Measurements from ENCODE around the gene RABGGTA. TPM values are rescaled to one million over a fixed set of nuclear protein-coding genes. Genes with fewer than 3 reads are reported as not detected.

The RABGGTA gene
- total and polyA plus RNA-seq, 12 donors, result 17.4 to 37.9 (median 21.1) TPM

- Histone ChIP-seq H3K4me1 (peaks cover 0 to 9% (median 0%) of the 10 kb centered on the region in 9 donors), H3K27ac (no peak overlapping the region), H3K4me3 (no peak overlapping the region), H3K9me3 (no peaks in the 10 kb centered on the region), H3K36me3 (peaks cover 0 to 18% (median 0%) of the 10 kb centered on the region in 9 donors), H3K27me3 (no peaks in the 10 kb centered on the region)
- DNase-seq (no peak), ATAC-seq (no peak)
- WGBS, 2 donors, result 88 to 89% methylated on average over 8 of the region's 8 CpGs
- TF ChIP-seq, protein P1, sequence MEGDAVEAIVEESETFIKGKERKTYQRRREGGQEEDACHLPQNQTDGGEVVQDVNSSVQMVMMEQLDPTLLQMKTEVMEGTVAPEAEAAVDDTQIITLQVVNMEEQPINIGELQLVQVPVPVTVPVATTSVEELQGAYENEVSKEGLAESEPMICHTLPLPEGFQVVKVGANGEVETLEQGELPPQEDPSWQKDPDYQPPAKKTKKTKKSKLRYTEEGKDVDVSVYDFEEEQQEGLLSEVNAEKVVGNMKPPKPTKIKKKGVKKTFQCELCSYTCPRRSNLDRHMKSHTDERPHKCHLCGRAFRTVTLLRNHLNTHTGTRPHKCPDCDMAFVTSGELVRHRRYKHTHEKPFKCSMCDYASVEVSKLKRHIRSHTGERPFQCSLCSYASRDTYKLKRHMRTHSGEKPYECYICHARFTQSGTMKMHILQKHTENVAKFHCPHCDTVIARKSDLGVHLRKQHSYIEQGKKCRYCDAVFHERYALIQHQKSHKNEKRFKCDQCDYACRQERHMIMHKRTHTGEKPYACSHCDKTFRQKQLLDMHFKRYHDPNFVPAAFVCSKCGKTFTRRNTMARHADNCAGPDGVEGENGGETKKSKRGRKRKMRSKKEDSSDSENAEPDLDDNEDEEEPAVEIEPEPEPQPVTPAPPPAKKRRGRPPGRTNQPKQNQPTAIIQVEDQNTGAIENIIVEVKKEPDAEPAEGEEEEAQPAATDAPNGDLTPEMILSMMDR (IDR thresholded peaks at IDR 0.05), result no peak
- intact Hi-C loops (cut with DNase I), result no loop called here
Observed at GRCh38 chr14:24255438-24255837, 16.0 kb downstream of the RABGGTA start.

DNA sequence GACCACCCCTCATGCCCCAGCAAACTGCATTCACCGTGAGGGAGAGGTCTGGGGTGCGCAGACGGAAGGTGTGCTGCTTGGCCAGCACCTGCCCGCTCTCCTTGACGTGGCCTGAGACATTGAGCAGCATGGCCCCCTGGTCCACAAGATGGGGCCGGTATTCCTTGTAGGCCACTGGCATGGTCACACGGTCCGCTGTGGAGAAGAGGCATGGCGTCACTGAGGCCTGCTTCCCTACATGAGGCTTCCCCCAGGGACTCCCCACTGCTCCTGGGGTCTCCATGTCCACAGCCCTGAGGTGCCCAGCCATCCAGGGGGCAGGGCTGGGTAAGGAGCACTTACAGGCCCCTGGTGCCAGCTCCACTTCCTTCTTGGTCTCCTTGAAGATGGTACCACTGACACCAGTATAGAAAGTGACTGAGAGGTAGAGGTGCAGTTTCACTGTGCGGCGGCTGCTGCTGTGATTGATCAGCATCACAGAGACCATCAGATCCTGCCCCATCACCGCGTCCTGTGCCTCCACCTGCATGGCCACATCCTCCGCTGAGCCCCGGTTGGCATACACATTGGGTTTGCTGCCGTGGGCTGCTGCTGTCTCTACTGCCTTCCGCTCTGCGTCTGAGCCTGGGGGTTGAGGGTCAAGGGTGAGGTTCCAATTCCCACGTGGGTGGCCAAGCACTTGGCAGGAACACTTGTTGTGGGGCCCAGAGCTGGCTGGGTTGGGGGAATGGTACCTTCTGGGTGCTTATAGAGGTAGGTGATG, 16.6 kb downstream of the RABGGTA start:
- WGBS, 2 donors, result 92 to 94% methylated on average over 19 of the region's 19 CpGs
- Histone ChIP-seq H3K9me3 (no peaks in the 10 kb centered on the region), H3K27ac (no peak overlapping the region), H3K4me1 (peaks cover 0 to 9% (median 0%) of the 10 kb centered on the region in 9 donors), H3K27me3 (no peaks in the 10 kb centered on the region), H3K4me3 (no peak overlapping the region), H3K36me3 (peaks cover 0 to 18% (median 0%) of the 10 kb centered on the region in 9 donors)
- intact Hi-C loops (cut with DNase I), result no loop called here
- TF ChIP-seq, protein P1 (IDR thresholded peaks at IDR 0.05), result no peak
- ATAC-seq, result no peak
- no peak for DNase-seq

GRCh38 chr14:24253936-24254335, 17.5 kb downstream of the RABGGTA start:
- no peak for ATAC-seq
- Histone ChIP-seq H3K4me3 (no peak overlapping the region), H3K4me1 (peaks cover 0 to 9% (median 0%) of the 10 kb centered on the region in 9 donors), H3K36me3 (peaks cover 0 to 18% (median 0%) of the 10 kb centered on the region in 9 donors), H3K9me3 (no peaks in the 10 kb centered on the region), H3K27ac (no peak overlapping the region), H3K27me3 (no peaks in the 10 kb centered on the region)
- intact Hi-C loops (cut with DNase I), result no loop called here
- WGBS, 2 donors, result 83 to 90% methylated on average over 7 of the region's 7 CpGs
- TF ChIP-seq, protein P1 (IDR thresholded peaks at IDR 0.05), result no peak
- DNase-seq, result no peak

DNA sequence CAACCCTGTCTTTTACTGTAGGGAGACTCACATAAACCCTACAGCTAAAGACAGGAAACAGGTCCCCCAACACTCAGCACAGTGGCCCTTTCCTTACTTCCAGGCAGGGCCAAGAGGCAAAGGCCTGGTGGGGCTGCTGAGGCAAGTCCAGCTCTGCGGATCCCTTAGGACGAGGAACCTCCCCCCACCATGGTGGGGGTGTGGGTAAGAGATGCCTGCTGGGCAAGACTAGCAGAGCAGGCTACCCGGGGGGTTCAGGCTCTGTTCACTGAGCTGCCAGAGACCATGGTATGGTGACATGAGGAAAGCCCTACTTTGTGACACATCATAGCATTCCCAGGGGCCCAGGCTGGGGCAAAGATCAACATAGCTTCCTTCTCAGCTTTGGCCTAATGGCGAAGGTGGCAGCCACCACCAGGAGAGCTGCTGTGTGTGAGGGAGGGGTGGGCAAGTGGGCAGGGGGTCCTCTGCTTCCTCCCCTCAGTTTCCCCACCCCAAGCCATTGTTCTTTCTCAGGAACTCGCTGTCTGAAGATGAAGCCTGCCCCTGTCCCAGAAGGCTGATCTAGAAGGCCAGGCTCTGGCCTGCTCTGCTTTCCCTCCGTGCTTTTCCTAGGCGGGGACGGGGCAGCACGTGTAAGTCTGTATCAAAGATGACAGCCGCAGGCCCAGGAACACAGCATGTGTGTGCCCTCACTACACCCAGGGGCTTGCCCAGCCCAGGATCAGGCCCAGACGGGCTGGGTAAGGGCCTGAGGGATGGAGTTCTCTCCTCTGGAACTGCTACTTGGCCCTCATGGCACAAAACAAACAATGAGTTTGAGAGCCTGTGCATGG, 18.9 kb downstream of the RABGGTA start:
- Histone ChIP-seq H3K4me3 (no peak overlapping the region), H3K9me3 (no peaks in the 10 kb centered on the region), H3K27me3 (no peaks in the 10 kb centered on the region), H3K36me3 (peaks cover 0 to 18% (median 0%) of the 10 kb centered on the region in 9 donors), H3K27ac (no peak overlapping the region), H3K4me1 (peaks cover 0 to 9% (median 0%) of the 10 kb centered on the region in 9 donors)
- TF ChIP-seq, protein P1 (IDR thresholded peaks at IDR 0.05), result no peak
- intact Hi-C loops (cut with DNase I), result no loop called here
- ATAC-seq (no peak), DNase-seq (no peak)
- 81 to 83% methylated on average over 11 of the region's 11 CpGs for WGBS, 2 donors
